Activated CD8-positive, alpha-beta memory T cell treated with anti-CD3 and anti-CD28 coated beads, Interleukin-2, amount 50 U/mL, for 1 hour (primary cell): ENCODE data around the gene CRYL1.

Experiments
- DNase-seq: peaks from one replicate; pipeline ENCODE4 v3.0.0-alpha.2; 2020; ENCODE audit errors: extremely low read depth

Gene CRYL1, protein sequence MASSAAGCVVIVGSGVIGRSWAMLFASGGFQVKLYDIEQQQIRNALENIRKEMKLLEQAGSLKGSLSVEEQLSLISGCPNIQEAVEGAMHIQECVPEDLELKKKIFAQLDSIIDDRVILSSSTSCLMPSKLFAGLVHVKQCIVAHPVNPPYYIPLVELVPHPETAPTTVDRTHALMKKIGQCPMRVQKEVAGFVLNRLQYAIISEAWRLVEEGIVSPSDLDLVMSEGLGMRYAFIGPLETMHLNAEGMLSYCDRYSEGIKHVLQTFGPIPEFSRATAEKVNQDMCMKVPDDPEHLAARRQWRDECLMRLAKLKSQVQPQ

DNA sequence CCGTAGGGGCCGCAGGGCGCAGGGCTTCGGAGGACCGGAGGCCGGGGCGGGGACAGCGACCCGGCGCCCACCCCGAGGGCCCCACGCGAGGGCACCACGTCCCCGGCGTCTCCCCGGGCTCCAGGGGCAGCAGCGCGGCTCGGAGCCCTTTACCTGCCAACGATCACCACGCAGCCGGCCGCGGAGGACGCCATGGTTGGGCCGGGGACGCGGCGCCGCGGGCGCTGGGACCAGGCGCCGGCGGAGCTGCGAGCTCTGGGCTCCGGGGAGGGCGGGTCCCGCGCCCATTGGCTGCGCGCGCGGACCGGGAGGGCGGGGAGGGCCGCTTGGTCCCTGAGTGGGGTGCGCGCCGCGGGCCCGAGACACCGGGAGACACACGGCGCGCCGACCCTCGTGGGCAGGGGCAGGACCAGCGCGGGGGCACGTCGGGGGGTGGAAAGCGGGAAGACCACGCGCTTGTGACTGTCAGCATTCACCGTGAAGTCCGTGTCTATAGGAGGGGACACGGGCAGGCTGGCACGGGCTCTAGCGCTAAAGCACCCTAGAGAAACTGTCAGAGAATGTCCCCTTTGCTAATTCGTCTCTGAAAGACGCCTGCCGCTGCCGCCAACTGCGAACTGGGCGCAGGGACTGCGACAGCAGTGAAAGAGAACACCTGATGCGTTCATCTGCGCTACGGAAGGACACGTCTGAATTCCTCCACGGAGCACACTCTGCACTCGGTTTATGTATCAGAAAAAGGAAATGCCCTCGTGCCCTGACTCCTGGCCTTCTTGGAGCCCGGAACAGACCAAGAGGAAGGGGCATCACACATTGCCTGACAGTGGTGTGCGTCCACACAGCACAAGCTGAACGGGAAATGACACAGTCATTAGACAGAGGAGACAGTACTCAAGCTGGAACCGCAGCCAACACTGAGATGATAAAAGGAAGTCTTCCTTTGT, at the start of gene CRYL1:
Gene CRYL1, minus strand, starts transcription at position 257 of the 944 bp plus-strand sequence. Its CDS starts 63 bp downstream, at position 194.
- peak; percentile 22 for DNase-seq

DNA sequence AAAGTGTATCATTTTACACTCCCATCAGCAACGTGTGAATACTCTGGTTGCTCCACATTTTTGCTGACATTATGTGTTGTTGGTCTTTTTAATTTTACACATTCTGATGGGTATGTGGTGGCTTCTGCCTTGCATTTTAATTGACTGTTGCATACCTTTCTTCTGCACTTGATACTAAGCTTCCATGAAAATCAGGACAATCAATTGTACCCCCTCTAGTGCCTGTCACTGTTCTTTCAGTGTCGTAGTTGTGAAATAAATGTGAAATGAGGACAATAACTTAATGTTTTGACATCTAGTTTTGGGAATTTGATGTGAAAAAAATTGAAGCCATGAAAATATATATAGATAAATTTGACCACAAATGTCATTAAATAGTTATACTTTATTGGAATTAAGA, 48.0 kb upstream of the CRYL1 start:
- DNase-seq = no peak

DNA sequence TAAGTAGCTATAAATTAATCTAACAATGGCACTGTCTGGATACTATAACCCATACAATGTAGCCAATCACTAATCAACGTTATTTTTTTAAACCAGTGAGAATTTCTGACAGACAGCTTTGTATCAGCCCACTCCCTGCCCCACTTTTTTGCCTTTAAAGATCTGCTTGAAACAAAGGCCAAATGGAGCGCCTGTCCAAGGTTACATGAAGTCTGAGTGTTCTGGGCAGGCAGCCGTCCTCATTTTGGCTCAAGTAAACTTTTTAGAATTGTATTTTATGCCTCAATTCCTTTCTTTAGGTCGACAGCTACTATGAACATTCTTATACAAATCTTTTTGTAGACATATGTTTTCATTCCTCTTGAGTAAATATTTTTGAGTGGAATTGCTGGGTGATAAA, 47.5 kb upstream of the CRYL1 start:
- no peak for DNase-seq

DNA sequence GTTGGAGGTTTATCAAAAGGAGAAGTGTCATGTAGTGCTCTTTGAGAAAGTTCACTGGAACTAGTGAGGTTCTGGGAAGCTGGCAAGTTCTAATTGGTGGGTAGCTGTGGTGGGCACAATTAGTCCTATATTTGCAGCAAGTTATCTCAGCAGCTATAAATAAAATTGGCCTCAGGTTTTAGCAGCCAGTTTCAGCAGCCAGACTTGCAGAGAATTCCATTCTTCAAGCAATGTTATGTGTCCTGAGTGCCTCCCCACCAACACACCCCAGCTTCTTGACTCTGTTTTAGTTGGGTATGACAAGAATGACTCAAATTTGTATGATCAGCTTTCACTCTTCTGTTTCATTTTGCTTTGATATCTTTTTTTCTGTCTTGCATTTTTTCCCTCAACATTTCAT, 46.0 kb upstream of the CRYL1 start:
- DNase-seq = no peak

DNA sequence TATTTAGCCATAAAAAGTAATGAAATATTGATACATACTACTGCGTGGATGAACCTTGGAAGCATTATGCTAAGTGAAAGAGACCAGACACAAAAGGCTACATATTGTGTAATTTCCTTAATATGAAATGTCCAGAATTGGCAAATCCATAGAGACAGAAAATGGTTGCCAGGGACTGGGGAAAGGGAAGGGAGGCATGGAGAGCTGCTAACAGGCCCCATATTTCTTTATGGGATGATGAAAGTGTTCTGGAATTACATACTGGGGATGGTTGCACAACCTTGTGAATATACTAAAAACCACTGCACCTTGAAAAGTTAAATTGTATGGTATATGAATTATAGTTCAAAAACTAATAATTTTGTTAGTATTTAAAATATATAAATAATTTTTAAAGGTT, 44.9 kb upstream of the CRYL1 start:
- DNase-seq = no peak

DNA sequence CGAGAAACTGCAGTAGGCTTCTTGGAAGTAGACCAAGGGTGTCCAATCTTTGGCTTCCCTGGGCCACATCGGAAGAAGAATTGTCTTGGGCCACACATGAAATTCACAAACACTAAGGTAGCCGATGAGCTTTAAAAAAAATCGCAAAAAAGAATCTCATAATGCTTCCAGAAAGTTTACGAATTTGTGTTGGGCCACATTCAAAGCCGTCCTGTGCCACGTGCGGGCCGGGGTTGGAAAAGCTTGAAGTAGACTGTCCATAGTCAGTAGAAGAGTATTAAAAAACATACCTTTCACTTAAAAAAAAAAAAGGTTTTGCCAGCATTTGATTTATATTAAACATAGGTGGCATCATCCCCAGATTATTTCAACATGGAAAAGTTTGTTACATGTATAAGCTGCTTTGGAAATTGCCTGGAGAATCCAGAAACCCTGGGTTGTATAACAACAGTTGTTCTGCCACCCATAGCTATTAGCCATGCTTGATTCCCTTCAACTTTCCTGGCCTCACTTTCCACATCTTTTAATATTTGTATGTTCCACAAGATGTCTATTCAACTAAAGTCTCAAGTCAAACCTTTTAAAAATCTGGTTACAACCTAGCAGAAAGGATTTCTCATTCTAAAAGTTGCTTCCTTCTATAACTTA, 42.3 kb upstream of the CRYL1 start:
- DNase-seq = no peak

DNA sequence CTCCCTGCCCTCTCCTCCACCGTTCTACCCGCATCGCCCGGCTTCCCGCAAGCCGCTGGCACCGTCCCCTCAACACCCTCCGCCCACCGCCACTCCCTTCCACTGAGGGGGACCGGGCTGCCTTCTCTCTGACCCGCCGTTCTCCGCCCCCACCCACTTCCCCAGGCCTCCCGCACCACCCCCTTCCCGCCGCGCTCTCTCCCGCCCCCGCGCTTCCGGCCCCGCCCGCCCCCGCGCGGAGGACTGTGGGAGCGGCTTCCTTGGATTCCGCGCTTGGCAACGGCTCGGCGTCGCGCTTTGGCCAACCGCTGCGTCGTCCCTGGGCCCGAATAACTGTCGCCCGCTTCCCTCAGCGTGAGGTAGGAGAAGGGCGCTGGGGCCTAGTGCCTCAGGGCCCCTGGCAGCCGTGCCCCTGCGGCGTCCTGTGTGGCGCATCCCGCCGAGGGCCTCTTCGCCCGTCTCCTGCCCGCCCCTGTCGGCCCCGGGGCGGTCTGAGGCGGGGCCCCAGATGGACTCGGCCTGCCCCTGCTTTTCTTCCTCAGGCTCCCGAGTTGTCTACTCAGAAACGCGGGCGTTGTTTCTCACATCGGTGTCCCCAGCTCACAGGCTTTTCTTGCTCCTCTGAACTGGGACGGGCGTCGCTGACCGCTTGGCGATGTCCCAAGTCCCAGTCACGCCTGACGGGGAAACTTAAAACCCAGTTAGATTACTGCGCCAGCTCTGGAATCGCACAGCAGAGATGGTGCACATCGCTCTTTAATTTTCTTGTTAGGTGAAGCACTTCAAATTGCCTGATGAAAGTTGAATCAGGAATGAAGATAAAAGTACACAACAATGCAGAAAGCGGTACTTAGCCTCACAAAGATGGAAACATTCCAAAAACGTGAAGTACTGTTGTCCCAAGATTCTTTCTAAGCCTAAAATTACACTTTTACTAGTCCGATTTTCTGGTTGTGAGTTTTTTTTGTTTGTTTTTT, 41.5 kb upstream of the CRYL1 start, which contains the start of gene IFT88:
Gene IFT88, plus strand, starts transcription at position 260 of the 977 bp plus-strand sequence. CDS start 7,229 bp downstream, outside the sequence.
- peak; percentile 42 for DNase-seq

DNA sequence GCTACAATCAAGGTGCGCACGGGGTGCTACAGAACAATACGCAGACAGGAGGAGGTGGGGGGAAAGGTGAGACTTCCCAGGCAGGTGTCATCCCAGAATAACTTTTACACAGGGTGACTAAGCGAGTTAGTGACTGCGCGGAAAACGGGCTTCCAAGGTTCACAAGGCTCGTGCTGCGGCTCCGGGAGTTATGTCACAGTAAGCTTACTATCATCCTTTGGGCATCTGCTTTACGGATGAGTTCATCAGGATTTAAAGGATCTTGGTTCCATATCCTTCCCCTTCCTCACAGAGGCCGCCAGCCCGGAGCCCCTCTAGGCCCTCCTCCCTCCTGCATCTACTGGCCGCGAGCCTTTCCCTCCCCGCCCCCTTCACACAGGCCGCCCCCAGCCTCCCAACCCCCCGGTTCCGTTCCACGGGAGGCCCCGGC, 40.8 kb upstream of the CRYL1 start:
- DNase-seq = peak; percentile 9

DNA sequence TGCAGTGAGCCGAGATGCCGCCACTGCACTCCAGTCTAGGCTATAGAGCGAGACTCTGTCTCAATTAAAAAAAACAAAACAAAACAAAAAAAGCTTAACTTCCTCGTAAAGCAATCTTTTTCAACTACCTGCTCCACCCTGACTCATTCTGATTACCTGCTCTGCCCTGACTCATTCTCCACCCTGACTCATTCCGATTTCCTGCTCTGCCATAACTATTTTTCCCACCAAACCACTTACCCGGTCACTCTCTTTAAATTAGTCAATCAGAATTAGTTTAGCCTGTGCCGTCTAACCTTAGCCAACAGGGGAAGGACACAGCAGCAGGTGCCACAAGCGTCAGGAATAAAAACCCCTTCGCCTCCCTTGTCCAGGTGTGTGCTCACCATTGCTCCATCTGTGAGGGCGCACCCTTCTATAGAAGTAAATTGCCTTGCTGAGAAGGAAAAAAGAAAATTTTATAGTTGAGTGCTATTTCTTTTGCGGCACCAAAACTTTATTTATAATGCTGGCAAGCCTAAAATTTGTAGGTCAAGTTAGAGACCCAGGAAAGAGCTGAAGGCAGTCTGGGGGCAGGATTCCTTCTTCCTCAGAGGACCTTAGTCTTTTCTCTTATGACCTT, 39.6 kb upstream of the CRYL1 start:
- DNase-seq = no peak

DNA sequence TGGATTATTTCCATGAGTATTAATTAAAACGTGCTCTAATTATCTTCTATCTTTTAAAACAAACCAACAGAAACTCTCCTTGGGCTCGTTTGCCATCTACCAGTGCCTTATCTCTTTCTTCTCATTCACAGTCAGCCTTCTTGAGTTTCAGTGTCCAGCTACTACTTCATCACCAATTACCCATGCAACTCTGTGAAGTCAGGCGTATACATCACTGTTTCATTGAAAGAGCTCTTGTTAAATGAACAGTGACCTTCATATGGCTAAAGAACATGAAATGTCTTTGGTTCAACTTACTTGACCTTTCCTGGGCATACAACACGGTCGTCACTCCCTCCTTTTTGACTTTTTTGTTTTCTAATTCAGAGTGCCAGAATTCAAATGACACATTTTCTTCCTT, 36.1 kb upstream of the CRYL1 start:
- DNase-seq = no peak

DNA sequence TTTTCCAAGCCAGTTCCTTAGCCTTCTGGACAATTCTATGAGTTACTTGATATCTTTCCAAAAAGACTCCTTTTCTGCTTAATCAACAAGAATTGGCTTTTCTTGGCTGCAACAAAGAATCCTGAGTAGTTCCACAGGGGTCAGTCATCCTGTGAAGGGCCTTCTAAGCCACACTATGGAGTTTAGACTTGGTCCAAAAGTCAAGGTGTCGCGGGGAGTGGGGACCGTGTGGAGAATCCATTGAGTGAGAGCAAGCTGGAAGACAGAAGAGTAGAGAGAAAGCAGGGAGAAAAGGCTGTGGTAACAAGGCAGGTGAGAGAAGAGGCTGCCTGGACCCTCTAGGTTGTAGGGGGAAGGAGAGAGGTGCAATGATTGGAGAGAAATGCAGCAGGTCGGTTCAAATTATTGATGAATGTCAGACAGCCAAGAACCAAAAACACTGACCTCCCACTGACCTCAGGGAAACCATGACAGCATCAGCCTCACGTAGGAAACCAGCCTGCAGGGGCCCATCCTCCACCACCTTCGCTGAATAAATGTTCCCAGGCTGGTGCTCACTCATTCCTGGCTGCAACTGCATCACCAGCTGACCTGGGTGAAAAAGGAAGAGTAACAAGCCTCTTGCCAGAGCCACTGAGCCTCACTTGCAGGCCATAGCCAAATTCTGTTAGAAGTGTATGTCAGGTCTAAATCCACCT, 34.2 kb upstream of the CRYL1 start:
- DNase-seq = no peak

DNA sequence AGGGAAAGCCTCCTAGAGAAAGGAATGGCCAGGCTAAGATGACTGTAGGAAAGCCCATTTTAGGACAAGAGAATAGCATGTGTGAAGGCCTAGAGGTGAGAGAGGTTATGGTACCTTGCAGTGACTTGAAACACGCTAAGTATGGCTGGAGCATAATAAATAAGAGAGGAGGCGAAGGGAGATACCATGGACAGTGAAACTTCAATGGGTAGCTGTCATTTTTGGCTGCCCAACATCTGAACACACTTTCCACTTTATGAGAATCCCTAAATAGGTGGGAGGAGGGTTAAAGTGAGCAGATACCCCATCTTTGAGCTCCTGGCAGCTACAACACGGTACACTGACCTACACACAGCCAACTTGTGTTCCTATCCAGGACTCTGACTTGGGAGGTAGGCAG, 33.3 kb upstream of the CRYL1 start:
- no peak for DNase-seq

DNA sequence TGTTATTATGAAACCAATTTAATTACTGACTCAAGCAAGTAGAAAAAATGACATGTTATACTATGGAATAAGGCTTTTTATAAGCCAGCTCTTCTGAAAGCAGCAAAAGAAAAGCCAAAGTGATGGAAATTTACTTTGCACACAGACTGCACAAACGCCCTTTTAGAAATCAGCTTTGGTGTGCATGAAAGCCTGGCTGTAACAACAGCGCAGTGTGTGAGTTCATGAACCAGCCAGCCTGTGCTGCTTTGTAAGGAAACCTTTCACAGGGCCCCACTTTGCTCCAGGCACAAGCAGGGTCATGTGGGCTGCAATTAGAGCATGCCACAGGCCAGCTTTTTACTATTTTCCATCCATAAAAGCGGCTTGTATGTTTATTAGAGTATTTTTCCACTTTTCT, 27.7 kb upstream of the CRYL1 start:
- DNase-seq = no peak

DNA sequence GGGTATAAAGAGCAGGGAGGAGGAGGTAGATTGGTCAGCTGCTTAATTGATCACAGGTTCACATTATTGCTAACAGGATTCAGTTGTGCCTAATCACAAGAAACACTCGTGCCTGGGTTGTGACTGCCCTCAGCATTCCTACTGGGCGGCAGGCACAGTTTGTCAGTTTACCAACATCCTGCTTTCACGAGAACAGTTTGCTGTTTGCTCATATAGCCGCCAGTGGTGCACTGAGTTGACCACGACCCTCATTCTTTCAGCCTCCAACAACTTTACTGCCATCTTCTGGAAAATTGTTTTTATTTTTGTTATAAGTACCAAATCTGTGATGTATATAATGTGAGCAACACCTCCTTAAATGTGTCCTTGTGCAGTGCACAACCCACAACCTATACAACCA, 25.1 kb upstream of the CRYL1 start:
- DNase-seq = no peak

DNA sequence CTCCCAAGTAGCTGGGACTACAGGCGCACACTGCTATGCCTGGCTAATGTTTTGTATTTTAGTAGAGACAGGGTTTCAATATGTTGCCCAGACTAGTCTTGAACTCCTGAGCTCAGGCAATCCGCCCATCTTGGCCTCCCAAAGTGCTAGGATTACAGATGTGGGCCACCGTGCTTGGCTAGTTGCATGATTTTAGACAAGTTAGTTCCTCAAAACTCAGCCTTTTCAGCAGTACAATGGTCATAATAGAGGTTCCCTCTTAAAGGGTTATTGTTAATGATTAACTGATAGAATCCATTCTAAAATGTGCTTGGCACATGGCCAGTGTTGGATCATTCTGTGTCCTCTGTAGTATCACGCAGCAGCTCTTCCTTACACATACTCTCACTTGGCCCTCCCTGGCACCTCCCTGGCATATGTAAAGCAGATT, 21.8 kb upstream of the CRYL1 start:
- no peak for DNase-seq

DNA sequence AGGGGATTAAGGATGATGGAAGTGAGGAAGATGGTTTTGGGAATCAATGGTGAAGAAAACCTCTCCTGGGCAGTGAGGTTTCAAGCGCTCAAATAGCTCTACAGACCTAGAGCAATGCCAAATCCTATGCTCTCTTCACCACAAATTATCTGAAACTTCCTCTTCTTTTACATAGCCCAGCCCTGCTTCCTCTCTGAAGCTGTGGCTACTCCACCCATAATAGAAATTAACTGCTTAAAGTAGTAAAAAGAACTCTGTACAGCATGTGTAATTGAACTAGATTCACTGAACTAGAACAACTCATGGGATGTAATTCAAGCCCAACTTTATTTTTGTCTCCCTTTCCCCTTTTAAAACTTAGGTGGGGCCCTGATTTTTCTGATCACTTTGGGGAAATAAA, 20.9 kb upstream of the CRYL1 start:
- no peak for DNase-seq

DNA sequence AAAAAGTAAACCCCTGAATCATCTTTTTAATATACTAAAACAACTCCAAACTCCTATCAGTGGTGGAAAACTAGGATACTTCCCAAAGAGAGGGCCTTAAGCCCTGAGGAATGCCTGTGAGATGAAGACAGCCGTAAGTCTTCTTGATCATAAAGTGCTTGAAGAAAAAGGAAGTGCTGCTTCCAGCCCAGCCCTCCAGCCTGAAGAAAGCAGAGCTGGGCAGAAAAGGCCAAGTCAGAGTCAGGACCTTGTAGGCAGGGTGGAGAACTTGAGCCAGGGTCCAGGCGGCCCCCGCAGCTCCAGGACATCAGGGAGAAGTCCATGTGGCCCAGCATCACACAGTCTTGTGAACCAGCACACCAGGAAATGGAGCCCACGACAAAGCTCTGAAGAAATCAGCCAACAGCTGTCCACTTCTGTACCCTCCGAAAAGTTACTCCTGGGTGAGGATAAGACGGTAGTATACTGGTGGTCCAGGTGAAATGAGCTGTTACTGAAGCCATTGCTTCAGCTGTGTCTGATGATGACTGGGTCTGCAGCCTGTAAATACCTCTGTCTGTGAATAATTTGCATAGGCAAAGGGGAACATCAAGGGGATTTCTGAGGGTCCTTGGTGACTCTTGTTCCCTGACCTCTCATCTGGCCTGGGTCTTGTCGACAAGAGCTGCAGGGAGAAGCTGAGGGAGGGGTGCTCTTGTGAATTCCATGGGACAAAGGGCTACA, 18.7 kb upstream of the CRYL1 start:
- no peak for DNase-seq

DNA sequence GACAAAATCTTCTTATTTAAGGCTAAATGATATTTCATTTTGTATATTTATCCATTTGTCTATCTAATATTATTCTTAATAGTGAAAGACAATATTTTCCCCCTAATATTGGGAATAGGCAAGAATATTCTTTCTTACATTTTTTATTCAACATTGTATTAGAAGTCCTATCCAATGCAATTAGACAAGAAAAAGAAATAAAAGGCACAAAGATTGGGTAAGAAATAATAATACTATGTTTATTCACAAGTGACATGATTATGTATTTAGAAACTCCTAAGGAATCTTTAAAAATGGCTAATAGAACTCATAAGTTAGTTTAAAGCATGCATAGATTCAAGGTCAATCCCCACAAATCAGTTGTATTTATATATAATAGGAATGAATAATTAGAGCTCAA, 11.3 kb upstream of the CRYL1 start:
- no peak for DNase-seq

DNA sequence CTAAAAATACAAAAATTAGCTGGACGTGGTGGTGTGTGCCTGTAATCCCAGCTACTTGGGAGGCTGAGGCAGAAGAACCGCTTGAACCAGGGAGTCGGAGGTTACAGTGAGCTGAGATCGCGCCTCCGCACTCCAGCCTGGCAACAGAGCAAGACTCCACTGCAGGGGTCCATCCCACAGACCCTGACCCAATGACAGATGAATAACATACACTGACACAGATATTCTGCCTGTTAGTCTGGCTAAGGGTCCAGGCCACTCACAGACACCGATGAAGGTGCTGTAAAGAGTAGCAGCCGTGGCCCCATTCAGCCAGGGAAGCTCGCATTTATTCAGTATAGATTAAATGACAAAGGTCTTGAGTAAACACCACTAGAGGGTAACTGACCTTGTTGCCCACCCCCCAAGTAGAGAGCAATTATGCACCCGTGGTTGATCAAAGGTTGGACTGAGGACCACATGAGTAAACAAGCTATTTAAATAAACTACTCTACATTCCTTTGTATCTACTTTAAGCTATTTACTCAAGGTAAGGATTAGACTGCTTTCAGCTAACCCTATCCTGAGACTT, 8.5 kb upstream of the CRYL1 start:
- DNase-seq = no peak
